ENCODE measurements around the gene VPS39.

Gene VPS39

GRCh38 chr15:42146551-42147430 lies 61.3 kb downstream of the VPS39 start:
- in situ Hi-C loops (cut with MboI; ENCODE audit: low sequenced_read_pairs) = loop anchor here (10.0 kb wide), 1 partner anchor 152 kb away; no protein-coding TSS in a partner anchor

DNA sequence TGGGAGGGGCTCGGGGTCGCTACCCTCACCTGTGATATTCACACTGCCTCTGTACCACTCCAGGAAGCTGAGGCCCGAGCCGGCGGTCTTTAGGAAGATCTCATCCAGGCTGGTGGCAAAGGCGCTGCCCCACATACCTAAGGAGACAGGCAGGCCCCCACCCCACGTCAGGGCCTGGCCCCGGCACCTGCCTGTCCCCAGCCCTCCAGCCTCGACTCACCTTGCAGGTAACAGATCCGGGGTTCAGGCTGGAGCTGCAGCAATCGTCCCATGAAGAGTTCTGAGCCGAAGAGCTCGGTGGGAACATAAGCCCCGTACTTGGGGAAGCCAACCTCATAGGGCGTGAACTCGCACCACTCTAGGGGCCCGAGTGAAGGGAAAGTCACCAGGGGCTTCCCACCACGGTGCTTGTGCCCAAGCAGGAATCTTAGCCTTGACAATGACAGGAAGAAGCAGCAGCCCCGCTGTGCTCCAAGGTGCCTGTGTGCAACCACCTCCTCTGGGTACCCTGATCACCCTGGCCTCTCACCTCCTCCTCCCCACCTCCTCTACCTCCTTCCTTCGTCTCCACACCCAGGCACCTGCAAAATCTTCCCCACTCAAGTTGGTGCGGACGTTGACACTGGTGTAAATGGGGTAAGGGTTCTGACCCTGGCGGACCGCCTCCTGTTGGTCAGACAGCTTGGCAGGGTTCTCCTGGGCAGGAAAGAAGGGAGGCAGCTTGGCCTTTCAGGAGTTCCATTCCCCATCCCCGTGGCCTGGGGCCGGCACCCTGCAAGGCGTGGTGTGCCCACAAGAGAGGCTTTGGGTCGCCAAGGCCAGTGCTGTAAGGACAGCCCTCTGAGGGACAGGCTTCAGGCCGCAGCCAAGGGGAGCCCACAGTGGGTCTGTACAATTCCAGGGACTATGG lies 62.3 kb downstream of the VPS39 start:
- in situ Hi-C loops (cut with MboI; ENCODE audit: low sequenced_read_pairs) = loop anchor here (10.0 kb wide), 1 partner anchor 151 kb away; no protein-coding TSS in a partner anchor

- in situ Hi-C loops (cut with MboI; ENCODE audit: low sequenced_read_pairs) = loop anchor here (10.0 kb wide), 1 partner anchor 150 kb away; no protein-coding TSS in a partner anchor
Observed at GRCh38 chr15:42144841-42145375, 63.2 kb downstream of the VPS39 start.

DNA sequence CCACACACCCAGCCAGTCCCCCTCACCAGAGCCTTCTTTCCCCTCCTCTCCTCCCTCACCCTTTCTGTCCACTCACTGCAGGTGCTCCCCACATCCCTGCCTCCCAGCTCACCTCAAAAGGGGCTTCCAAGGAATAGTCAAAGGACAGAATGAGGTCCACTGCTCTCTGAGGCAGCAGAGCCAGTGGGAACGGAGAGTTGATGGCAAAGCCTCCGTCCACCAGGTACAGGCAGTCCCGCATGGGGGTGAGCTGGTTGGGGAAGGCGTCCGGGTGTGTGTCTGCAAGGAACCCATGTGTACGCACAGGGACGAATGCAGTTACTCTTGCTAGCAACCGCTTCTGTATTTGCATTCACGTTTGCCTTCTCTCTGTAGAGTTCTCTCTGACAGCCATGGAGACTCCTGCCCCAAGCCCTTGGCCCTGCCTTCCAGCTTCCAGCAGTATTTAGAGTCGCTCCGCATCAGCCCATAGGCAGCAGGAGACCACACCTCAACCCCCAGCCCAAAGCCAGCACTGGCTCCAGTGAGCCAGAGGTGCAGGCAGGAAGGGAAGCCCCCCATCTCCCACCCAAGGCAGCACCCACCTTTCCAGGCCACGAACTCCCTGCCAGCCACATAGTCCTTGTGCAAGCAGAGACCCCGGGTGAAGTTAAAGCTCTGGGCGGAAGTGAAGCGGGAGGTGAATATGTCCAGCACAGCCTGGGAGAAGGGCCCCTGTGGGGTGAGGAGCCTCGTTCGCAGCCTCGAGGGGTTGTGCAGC lies 64.1 kb downstream of the VPS39 start:
- in situ Hi-C loops (cut with MboI; ENCODE audit: low sequenced_read_pairs) = loop anchor here (10.0 kb wide), 1 partner anchor 149 kb away; no protein-coding TSS in a partner anchor

DNA sequence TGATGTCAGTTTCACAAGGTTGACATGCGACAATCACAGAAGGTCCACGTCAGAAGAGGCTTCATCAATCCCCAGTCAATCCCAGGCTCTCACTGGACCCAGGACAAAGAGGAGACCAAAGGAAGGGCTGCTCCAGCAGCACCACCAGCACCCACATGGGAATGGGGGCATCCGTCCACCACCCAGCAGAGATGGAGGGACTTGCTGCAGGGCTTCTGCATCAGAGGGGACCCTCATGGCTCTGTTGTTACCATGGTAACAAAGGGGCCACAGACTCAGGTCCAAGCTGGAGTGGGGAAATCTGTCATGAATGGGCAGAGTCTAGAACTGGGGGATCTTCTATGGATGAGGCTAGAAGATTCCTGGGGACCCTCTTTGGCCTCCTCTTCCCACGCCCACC lies 64.7 kb downstream of the VPS39 start:
- in situ Hi-C loops (cut with MboI; ENCODE audit: low sequenced_read_pairs) = loop anchor here (10.0 kb wide), 1 partner anchor 149 kb away; no protein-coding TSS in a partner anchor

GRCh38 chr15:42141795-42142667 lies 66.1 kb downstream of the VPS39 start:
- in situ Hi-C loops (cut with MboI; ENCODE audit: low sequenced_read_pairs) = loop anchor here (10.0 kb wide), 1 partner anchor 147 kb away; no protein-coding TSS in a partner anchor

DNA sequence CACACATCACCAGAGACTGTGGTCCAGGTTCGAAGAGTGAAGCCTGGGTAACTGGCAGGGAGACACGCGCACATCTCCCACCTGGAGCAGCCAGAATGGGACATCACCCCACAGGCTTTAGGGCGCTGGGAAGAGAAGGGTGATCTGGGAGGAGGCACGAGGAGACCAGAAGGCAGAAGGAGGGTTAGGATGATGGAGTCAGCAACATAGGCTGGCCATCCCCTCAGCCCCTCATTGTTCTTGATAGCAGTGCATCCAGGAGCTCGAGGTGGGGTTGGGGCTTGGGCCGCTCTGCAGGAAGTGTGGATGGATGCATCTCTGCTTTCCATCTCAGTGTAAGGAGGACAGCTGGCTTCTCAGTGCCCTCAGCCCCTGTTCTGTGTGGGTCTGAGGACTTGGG lies 66.9 kb downstream of the VPS39 start:
- in situ Hi-C loops (cut with MboI; ENCODE audit: low sequenced_read_pairs) = loop anchor here (10.0 kb wide), 1 partner anchor 146 kb away; no protein-coding TSS in a partner anchor

- in situ Hi-C loops (cut with MboI; ENCODE audit: low sequenced_read_pairs) = loop anchor here (10.0 kb wide), 1 partner anchor 146 kb away; no protein-coding TSS in a partner anchor
Observed at GRCh38 chr15:42140383-42141070, 67.6 kb downstream of the VPS39 start.

DNA sequence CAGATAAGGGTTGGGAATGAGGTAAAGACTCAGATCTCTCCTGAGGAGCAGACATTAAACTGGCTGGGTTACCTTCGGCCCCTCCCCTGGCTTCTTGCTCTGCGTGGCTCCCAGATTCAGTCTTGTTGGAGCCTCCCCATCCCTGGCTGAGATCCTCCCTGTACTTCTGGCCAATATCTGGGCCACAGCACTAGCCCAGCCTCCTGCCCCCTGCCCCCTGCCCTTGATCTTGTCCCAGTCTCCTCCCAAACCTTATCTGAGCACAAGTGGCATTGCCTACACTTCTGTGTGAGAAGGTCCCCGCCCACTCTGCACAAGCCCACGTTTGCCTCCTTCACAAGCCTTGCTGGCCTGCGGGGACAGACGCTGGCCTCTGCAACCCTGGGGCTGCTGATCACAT lies 68.5 kb downstream of the VPS39 start:
- in situ Hi-C loops (cut with MboI; ENCODE audit: low sequenced_read_pairs) = no loop called here

- in situ Hi-C loops (cut with MboI; ENCODE audit: low sequenced_read_pairs) = no loop called here
Observed at GRCh38 chr15:42138968-42139386, 69.1 kb downstream of the VPS39 start.

GRCh38 chr15:42138411-42138810 lies 69.7 kb downstream of the VPS39 start:
- in situ Hi-C loops (cut with MboI; ENCODE audit: low sequenced_read_pairs) = no loop called here

DNA sequence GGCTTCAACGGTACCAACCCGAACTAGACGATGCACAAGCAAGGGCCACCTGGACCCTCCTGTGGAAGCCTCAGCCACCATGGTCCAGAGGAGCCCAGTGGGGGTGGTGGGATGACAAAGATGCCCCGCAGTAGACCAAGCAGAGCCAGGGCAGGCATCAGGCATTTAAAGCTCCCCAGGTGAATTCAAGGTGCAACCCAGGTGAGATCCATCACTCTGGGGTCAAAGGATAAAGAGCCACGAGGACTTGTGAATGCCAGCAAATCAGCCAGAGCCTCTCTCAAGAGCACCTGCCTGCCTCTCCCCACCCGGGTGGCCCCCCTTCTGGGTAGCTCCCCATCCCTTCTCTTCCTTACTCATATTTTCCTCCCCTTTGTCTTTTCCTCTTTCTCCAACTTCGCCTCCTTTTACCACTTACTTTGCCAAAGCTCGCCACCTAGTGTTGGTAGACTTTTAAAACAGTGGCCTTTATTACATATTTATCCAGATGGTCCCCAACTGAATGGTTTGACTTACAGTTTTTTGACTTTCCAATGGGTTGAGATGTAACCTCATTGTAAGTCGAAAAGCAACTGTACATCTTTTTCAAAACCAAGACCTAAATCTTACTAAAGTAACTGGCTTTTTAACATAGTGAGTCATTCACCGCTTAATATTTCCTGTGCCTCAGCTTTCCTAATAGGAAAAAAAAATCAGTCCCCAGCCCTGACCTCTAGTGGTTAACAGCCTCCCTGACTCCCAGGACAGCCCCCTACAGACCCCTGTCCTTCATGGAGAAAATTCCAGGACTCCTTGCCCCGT lies 70.4 kb downstream of the VPS39 start:
- in situ Hi-C loops (cut with MboI; ENCODE audit: low sequenced_read_pairs) = no loop called here

GRCh38 chr15:42136513-42136912 lies 71.6 kb downstream of the VPS39 start:
- in situ Hi-C loops (cut with MboI; ENCODE audit: low sequenced_read_pairs) = no loop called here

DNA sequence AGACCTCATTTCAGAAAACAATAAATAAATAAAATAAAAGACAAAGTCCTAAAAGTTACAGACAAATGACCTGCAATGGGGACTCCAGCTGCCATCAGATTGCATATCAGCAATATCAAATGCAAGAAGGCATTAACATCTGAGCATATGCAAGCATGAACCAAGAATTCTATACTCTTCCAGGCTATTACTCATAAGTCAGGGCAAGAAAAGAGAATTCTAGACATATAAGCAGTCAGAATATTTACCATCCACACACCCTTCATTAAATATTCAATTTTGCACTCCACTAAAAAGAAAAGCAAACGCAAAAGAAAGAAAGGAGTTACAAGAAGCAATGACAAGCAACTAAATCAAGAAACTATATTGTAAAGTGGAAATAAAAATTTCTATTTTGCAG lies 72.8 kb downstream of the VPS39 start:
- in situ Hi-C loops (cut with MboI; ENCODE audit: low sequenced_read_pairs) = no loop called here

GRCh38 chr15:42134617-42135245 lies 73.4 kb downstream of the VPS39 start:
- in situ Hi-C loops (cut with MboI; ENCODE audit: low sequenced_read_pairs) = loop anchor here (5.0 kb wide), 1 partner anchor 62 kb away; no protein-coding TSS in a partner anchor

DNA sequence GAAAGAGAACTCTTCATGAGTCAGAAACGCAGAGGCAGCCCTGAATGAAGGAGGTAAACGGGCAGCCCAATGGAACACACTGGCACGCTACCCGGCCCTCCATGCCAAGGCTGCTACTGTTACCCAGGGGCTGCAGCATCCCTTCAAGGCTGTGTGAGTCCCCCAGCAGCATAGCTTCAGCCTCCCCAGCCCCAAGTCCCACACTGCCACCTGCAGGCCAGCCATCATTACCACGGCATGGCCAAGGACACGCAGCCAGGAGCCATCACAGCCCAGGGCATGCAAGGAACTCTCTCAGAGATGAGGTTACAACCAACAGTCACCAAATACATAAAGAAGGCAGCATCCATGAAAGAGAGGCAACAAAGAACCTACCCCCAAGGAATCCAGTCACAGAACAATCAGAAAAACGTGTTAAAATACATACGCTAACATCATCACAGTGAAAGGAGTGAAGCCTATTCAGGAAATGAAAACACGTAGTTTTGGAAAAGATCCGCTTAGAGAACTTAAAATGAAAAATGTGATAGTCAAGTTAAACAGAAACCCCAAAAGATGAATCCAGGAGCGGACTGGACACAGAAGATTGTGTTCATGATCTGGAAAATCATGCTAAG lies 74.1 kb downstream of the VPS39 start:
- in situ Hi-C loops (cut with MboI; ENCODE audit: low sequenced_read_pairs) = loop anchor here (5.0 kb wide), 1 partner anchor 62 kb away; no protein-coding TSS in a partner anchor

DNA sequence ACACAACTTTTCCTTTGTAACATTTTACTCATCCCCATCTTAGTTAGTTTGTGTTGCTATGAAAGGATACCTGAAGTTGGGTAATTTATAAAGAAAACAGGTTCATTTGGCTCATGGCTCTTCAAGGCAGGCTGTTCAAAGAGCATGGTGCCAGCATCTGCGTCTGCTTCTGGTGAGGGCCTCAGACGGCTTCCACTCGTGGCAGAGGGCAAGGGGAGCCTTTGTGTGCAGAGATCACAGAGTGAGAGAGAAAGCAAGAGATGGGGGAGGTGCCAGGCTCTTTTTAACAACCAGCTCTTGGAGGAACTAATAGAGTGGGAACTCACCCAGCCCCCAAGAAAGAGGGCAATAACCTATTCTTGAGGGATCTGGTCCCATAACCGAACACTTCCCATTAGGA lies 74.7 kb downstream of the VPS39 start:
- in situ Hi-C loops (cut with MboI; ENCODE audit: low sequenced_read_pairs) = loop anchor here (5.0 kb wide), 1 partner anchor 61 kb away; no protein-coding TSS in a partner anchor

Measured in HL-60/S4 treated with retinoic acid at 250 ng/mL for 4 days and 3 days (cell line).